SKM-1 treated with dmso at 0.1 percent for 144 hours (cell line): ENCODE data around the gene MTRF1.

Experiments used
- DNase-seq: peaks from one replicate; lab custom pipeline; 2025; ENCODE audit not compliant: unreplicated experiment; lab: John Stamatoyannopoulos, UW

Gene MTRF1

GRCh38 chr13:41224113-41225110 is 39.0 kb downstream of the MTRF1 start:
- DNase-seq: no peak

- DNase-seq: peak; percentile 71
Observed at GRCh38 chr13:41222259-41222852, 41.0 kb downstream of the MTRF1 start.

GRCh38 chr13:41220401-41220800 is 43.0 kb downstream of the MTRF1 start:
- DNase-seq: no peak

DNA sequence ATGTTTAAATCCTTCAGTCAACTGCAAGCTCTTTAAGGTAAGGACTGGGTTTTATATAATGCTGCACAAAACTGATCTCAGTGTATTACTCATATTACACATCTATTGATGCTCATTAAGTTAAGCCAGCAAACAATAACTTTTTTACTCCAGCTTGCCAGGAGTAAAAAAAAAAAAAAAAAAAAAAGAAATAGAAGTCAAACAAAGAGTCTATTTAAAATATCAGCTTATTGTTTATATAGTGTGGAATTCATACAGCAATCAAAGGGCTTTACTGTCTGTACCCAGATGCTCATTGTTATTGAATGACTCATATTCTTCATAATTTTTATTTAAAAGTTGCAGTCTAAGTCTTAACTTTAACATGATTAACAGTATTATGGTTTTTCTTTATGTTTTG is 47.2 kb downstream of the MTRF1 start:
- no peak for DNase-seq

- DNase-seq: no peak
Observed at GRCh38 chr13:41213919-41214318, 49.5 kb downstream of the MTRF1 start.

DNA sequence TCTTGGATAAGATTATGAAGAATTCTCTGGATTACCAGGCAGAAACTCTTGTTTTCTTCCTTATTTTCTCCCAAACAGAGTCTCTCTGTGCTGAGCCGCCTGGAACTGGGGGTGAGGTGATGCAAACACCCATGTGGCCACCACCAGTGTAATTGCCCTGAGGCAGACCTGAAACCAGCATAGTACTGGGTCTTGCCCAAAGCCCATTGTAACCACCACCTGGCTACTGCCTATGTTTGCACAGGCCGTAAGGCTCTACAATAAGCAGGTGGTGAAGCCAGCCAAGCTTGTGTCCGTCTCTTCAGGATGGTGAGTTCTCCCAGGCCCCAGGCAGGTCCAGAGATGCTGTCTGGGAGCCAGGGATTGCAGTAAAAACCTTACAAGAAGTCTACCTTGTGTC is 50.1 kb downstream of the MTRF1 start:
- DNase-seq: no peak

DNA sequence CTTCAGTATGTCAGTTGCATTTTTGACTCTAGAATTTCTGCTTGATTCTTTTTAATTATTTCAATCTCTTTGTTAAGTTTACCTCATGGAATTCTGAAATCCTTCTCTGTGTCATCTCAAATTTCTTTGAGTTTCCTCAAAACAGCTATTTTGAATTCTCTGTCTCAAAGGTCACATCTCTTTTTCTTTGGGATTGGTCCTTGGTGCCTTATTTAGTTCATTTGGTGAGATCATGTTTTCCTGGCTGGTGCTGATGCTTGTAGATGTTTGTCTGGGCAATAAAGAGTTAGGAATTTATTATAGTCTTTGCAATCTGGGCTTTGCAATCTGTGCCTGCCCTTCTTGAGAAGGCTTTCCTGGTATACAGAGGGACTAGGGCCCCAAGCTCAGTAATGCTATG is 50.5 kb downstream of the MTRF1 start:
- DNase-seq: no peak

DNA sequence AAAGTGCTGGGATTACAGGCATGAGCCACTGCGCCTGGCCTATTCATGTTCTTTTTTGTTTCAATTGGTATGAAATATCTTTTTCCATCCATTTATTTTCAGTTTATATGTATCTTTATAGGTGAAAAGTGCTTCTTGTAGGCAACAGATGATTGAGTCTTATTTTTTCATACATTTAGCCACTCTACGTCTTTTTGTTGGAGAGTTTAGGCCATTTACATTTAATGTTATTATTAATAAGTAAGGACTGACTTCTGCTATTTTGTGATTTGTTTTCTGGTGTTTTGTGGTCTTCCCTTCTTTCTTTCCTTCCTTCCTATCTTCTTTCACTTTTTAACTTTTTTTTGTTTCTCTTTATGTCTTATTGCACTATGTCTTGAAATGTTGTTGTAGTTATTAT is 52.3 kb downstream of the MTRF1 start:
- DNase-seq: no peak

GRCh38 chr13:41206467-41206866 is 56.9 kb downstream of the MTRF1 start:
- DNase-seq: no peak

DNA sequence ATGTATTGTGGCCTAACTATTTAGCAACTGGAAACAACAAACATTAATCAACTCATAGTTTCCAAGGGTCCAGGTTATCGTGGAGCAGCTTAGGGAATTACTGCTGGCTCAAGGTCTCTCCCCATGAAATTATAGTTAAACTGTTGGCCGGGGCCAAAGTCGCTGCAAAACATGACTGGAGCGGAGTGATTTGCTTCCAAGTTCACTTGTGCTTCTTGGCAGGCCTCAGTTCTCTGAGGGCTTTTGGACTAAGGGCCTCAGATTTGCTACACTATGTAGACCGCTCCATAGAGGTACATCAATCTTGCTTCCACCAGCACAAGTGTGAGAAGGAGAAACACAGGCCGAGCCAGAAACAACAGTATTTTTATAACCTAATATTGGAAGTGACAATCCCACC is 59.6 kb downstream of the MTRF1 start:
- no peak for DNase-seq

- no peak for DNase-seq
Observed at GRCh38 chr13:41200126-41200525, 63.2 kb downstream of the MTRF1 start.

DNA sequence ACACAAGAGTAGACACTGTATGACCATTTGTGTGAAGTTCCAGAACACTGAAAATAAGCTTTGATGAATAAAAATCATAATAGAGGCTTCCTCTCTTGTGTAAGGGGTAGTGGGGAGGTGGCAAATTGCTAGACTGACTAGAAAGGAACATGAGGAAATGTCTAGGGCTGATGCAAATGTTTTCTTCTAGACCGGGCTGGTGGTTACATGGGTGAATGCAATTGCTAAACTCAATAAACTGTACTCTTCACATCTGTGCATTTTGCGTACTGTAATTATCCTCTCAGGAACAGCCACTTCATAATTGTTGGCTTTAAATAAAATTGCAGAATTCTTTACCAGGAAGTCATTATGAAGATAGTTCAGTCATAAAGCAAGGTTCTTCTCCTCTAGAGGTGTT is 63.9 kb downstream of the MTRF1 start:
- DNase-seq: peak; percentile 25

GRCh38 chr13:41199079-41199478 is 64.3 kb downstream of the MTRF1 start:
- DNase-seq: no peak

DNA sequence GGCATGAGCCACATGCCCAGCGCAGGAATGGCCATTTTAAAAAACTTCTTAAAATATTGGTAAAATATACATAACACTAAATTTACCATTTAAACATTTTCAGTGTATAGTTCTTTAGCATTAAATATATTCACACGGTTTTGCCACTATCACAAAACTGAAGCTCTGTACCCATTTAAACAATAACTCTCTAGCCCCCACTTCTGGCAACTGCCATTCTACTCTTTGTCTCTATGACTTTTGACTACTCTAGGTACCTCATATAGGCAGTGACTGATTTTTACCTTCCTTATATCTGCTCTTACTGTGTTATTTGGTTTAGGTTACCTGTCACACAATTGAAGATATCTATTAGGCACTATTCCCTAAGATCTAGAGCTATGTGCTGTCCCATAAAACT is 66.8 kb downstream of the MTRF1 start:
- peak; percentile 2 for DNase-seq

GRCh38 chr13:41196011-41196410 is 67.4 kb downstream of the MTRF1 start:
- DNase-seq: no peak

- DNase-seq: peak; percentile 87
Observed at GRCh38 chr13:41193919-41194824, 69.2 kb downstream of the MTRF1 start, which contains the start of gene KBTBD7. Gene KBTBD7 (minus strand): TSS chr13:41194569. CDS start chr13:41194257, 312 bp downstream.

GRCh38 chr13:41193469-41193868 is 69.9 kb downstream of the MTRF1 start:
- DNase-seq: no peak

- no peak for DNase-seq
Observed at GRCh38 chr13:41188584-41188983, 74.8 kb downstream of the MTRF1 start.

GRCh38 chr13:41186481-41186880 is 76.9 kb downstream of the MTRF1 start:
- DNase-seq: no peak

- DNase-seq: no peak
Observed at GRCh38 chr13:41182231-41182630, 81.1 kb downstream of the MTRF1 start.

DNA sequence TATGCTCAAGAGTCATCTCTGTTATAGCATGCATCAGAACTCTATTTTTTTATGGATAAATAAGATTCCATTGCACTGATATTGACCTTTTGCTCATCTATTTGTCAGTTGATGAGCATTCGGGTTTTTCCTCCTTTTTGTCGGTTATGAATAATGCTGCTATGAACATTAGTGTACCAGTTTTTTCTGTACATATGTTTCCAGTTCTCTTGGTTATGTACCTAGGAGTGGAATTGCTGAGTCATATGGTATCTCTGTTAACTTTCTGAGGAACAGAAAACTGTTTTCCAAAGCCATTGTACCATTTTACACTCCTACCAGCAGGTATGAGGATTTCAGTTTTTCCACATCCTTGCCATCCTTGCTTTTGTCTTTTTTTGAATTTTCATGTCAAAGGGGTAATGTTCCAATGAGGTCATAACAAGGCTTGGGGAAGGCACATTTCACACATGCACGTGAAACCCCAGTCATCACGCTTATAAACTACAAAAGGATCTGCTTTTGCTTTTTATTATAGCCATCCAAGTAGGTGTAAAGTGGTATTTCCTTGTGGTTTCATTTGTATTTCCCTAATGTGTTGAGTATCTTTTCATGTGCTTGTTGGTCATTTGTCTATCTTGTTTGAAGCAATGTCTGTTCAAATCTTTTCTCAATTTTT is 83.7 kb downstream of the MTRF1 start:
- no peak for DNase-seq
